ACC112 (cell line): Measurements from ENCODE around the gene FERD3L.
"Not testable (repeated sequence)": the region's sequence is repeated elsewhere in the genome, so short reads cannot be mapped to it uniquely, and the experiment has no call there.

ENCODE experiments used
- H2AFZ ChIP-seq: fragments of 200-600 bp; sonication (generic); one replicate; pipeline ENCODE4 v1.6.0; 2017; ENCODE audit warnings: antibody characterized with exemption, low read length; ENCODE audit not compliant: unreplicated experiment
- H3K27ac ChIP-seq: fragments of 200-600 bp; sonication (generic); 2 replicates; pipeline ENCODE4 v1.5.1; 2014; ENCODE audit warnings: low read depth, mild to moderate bottlenecking, antibody characterized with exemption, low read length, moderate library complexity
- H3K27me3 ChIP-seq: fragments of 200-600 bp; sonication (generic); 2 replicates; pipeline ENCODE4 v1.6.1; 2014; ENCODE audit warnings: mild to moderate bottlenecking, antibody characterized with exemption, low read length, moderate library complexity, mixed read lengths; ENCODE audit not compliant: insufficient read depth
- H3K36me3 ChIP-seq: fragments of 200-600 bp; sonication (generic); 2 replicates; pipeline ENCODE4 v1.6.1; 2016; ENCODE audit warnings: mild to moderate bottlenecking, antibody characterized with exemption, low read length, moderate library complexity, mixed read lengths; ENCODE audit not compliant: insufficient read depth
- H3K4me1 ChIP-seq: fragments of 200-600 bp; sonication (generic); one replicate; pipeline ENCODE4 v1.6.1; 2016; ENCODE audit warnings: low read length, mixed read lengths; ENCODE audit not compliant: insufficient read depth, unreplicated experiment, control insufficient read depth
- H3K4me3 ChIP-seq: fragments of 200-600 bp; sonication (generic); 2 replicates; pipeline ENCODE4 v1.5.1; 2014; ENCODE audit warnings: mild to moderate bottlenecking, low read depth, low read length
- H3K79me2 ChIP-seq: fragments of 200-600 bp; sonication (generic); one replicate; pipeline ENCODE4 v1.6.0; 2016; ENCODE audit warnings: low read length; ENCODE audit not compliant: control insufficient read depth, unreplicated experiment, insufficient read depth

The FERD3L gene, protein sequence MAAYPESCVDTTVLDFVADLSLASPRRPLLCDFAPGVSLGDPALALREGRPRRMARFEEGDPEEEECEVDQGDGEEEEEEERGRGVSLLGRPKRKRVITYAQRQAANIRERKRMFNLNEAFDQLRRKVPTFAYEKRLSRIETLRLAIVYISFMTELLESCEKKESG

DNA sequence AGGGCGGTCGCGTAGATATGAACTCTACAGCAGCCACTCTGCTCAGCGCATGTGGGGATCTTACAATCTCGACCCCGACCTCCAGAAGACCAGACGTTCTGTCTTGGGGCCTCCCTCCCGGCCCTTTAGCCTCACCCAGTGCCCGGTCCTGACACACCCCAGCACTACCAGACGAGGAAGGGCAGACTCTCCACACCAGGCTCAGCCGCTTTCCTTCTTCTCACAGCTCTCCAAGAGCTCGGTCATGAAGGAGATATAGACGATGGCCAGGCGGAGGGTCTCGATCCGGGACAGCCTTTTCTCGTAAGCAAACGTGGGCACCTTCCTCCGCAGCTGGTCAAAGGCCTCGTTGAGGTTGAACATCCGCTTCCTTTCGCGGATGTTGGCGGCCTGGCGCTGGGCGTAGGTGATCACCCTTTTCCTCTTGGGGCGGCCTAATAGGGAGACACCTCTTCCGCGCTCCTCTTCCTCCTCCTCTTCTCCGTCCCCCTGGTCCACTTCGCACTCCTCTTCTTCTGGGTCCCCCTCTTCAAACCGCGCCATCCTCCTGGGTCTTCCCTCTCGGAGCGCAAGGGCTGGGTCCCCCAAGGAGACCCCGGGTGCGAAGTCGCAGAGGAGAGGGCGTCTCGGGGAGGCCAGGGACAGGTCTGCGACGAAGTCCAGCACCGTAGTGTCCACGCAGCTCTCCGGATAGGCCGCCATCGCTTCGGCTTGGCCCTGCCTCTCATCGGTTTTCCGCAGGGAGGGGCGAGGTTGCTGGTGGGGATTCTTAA lies at the start of gene FERD3L:
Gene FERD3L, minus strand, starts transcription at position 761 of the 773 bp plus-strand sequence. Its CDS starts 59 bp downstream, at position 702.
- H3K27me3 ChIP-seq = peaks cover 42% of the 10 kb centered on the region

GRCh38 chr7:19194417-19194816 lies 49.2 kb upstream of the FERD3L start:
- H3K79me2 ChIP-seq, H3K4me1 ChIP-seq, H3K27ac ChIP-seq, H3K4me3 ChIP-seq, H2AFZ ChIP-seq, H3K36me3 ChIP-seq, H3K27me3 ChIP-seq: not testable (repeated sequence)

More for the DNA sequence above, at the start of gene FERD3L:
- Histone ChIP-seq H3K4me1 (no peaks in the 10 kb centered on the region), H2AFZ (no peak within 1 kb of the TSS), H3K4me3 (peak within 1 kb of the TSS; percentile 14), H3K36me3 (no peaks in the 10 kb centered on the region), H3K79me2 (no peaks in the 10 kb centered on the region), H3K27ac (no peak within 1 kb of the TSS)

- Histone ChIP-seq H3K4me3 (no peak overlapping the region), H3K36me3 (no peaks in the 10 kb centered on the region), H3K27me3 (no peaks in the 10 kb centered on the region), H3K4me1 (no peaks in the 10 kb centered on the region), H3K79me2 (no peaks in the 10 kb centered on the region), H3K27ac (no peak overlapping the region), H2AFZ (no peak overlapping the region)
Measured at GRCh38 chr7:19181634-19182033, 36.4 kb upstream of the FERD3L start.

GRCh38 chr7:19178595-19178994 lies 33.4 kb upstream of the FERD3L start:
- H3K36me3 ChIP-seq = no peaks in the 10 kb centered on the region
- H3K27me3 ChIP-seq = no peaks in the 10 kb centered on the region
- H3K79me2 ChIP-seq = no peaks in the 10 kb centered on the region
- H3K4me1 ChIP-seq = no peaks in the 10 kb centered on the region
- no peak overlapping the region for H3K27ac ChIP-seq
- H3K4me3 ChIP-seq = no peak overlapping the region
- no peak overlapping the region for H2AFZ ChIP-seq

DNA sequence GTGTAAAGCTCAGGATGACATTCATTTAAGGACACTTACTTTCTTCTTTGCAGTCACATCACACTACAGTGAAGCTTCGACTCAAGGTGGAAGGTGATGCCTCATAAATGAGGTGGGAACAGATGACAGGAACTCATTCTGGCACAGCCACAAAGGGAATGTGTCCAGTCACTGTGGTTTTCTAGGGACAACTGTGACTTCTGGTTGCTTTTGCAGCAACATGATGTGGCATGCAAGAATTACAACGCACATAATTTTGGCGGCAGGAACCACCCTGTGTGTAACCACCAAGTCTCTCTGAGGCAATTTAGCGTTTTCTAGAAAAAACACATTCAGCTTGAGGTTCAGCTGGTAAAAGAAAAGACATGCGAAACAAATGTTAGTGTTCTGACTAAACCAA lies 32.0 kb upstream of the FERD3L start:
- Histone ChIP-seq H2AFZ (no peak overlapping the region), H3K4me1 (no peaks in the 10 kb centered on the region), H3K4me3 (no peak overlapping the region)

DNA sequence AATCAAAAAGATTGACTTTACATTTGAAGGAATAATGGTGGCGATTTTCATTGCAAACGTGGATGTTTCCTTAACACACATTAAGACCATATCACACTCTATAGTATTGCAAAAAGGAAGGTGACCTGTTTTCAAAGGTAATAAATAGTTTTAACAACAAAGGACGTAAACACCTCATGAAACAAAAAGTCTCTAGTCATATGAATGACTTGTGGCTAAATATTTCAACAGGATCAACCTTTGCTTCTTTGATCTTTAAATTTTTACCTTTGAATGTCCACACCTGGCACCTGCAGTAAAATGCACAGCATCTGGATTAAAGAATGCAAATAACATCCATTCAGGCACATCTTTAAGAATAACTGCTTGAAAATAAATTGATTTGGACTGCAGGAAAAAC lies 30.0 kb upstream of the FERD3L start:
- Histone ChIP-seq H3K27ac (no peak overlapping the region), H3K27me3 (no peaks in the 10 kb centered on the region), H2AFZ (no peak overlapping the region), H3K4me1 (no peaks in the 10 kb centered on the region), H3K4me3 (no peak overlapping the region), H3K36me3 (no peaks in the 10 kb centered on the region), H3K79me2 (no peaks in the 10 kb centered on the region)

More for the DNA sequence above, 32.0 kb upstream of the FERD3L start:
- H3K27ac ChIP-seq = no peak overlapping the region
- no peaks in the 10 kb centered on the region for H3K79me2 ChIP-seq
- H3K36me3 ChIP-seq = no peaks in the 10 kb centered on the region
- H3K27me3 ChIP-seq = no peaks in the 10 kb centered on the region

GRCh38 chr7:19161671-19162070 lies 16.4 kb upstream of the FERD3L start:
- no peaks in the 10 kb centered on the region for H3K79me2 ChIP-seq
- no peak overlapping the region for H2AFZ ChIP-seq
- H3K4me1 ChIP-seq = no peaks in the 10 kb centered on the region
- no peak overlapping the region for H3K4me3 ChIP-seq
- H3K27ac ChIP-seq = no peak overlapping the region
- H3K36me3 ChIP-seq = no peaks in the 10 kb centered on the region
- H3K27me3 ChIP-seq = no peaks in the 10 kb centered on the region; the same call in none of the 2 replicates

DNA sequence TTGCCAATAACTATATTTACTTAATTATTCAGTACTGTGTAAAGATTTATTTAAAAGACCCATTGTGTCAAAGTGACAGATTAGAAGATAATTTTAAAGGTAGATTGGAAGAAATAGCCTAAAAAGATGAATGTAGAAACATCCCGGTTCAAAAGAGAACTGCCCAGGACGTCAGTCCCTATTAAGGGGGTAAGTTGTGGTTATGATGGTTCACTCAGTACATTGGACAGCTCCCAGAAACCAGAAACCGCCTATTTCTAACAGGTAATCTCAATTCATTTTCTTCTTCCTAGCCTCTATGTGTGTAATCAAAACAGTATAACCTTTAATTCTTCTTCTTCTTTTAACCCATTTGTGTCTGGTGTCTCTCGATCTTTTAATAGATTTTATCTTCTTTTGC lies 1.5 kb upstream of the FERD3L start:
- Histone ChIP-seq H3K27ac (no peak overlapping the region), H3K27me3 (peaks cover 42% of the 10 kb centered on the region), H3K4me1 (no peaks in the 10 kb centered on the region), H3K36me3 (no peaks in the 10 kb centered on the region), H2AFZ (no peak overlapping the region), H3K79me2 (no peaks in the 10 kb centered on the region), H3K4me3 (no peak overlapping the region)

DNA sequence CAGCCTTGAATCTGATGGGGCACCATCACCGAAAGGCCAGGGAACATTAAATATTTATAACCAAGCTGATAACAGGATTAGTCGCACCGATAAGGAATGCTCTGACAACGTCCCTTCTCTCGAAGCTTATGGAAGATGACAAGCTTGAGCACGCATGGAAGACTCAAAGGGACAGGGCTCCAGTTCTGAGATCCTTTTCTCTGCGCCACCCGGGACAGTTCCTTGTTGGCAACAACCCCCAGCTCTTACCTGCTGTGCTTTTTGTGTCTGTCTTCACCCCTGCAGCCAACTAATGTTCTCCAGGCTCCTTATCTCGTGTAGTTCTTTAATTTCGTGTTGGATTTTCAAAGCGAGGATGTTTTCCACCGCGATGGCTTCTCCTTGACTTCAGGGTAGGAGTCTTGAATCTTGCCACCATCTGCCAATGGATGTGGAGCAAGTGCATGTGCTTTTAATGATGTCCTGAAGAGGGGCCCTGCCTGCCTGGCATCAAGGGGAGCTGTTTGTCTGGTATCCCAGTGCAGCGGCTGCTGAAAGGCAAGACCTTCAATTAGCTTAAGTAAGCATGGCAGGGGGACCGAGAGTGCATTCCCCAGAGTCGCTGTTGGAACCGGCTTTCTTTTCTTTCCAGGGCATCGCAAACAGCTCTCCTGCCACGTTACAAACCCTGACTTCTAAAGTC lies 354 bp upstream of the FERD3L start:
- peaks cover 42% of the 10 kb centered on the region for H3K27me3 ChIP-seq
- H3K27ac ChIP-seq = no peak overlapping the region
- 0 out of 2 replicates have a peak overlapping the region, but pooled peaks have one; percentile 11 for H3K4me3 ChIP-seq
- H2AFZ ChIP-seq = no peak overlapping the region
- no peaks in the 10 kb centered on the region for H3K4me1 ChIP-seq
- no peaks in the 10 kb centered on the region for H3K79me2 ChIP-seq
- H3K36me3 ChIP-seq = no peaks in the 10 kb centered on the region

DNA sequence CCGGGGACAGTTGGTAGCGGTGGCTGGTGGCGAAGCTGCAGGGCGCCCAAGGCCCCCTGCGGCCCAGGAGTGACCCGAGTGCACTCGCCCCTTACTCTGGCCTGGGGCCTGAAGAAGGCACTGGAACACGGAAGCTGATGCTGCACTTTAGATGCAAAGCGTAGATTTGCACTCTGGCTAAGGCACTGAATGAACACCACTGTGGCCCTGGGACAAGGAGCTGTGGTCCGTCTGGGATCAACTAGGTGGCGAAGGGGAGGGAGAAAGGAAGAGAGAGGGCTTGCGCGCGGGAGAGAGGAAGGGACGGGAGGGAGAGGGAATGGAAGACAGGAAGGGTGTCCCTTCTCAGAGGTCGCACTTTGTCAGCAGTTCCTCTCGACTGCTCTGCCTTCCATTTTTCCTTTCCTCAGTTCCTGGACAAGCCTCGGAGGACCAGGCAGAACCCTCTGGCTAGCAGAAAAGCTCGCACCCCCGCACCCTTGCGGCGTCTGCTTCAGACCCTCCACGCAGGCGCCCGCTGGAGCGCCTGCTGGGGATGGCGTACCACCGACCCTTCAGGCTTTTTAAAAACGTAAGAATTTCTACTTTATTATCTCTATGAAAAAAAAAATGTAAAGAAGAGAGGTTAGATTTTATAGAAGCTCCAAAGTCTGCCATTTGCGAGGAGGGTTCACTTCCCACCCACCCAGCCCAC lies 1.2 kb downstream of the FERD3L start:
- Histone ChIP-seq H2AFZ (no peak overlapping the region), H3K27me3 (peaks cover 42% of the 10 kb centered on the region), H3K36me3 (no peaks in the 10 kb centered on the region), H3K4me1 (no peaks in the 10 kb centered on the region), H3K79me2 (no peaks in the 10 kb centered on the region), H3K27ac (no peak overlapping the region), H3K4me3 (no peak overlapping the region)
